ENCODE results near the gene LIN28B.

DNA sequence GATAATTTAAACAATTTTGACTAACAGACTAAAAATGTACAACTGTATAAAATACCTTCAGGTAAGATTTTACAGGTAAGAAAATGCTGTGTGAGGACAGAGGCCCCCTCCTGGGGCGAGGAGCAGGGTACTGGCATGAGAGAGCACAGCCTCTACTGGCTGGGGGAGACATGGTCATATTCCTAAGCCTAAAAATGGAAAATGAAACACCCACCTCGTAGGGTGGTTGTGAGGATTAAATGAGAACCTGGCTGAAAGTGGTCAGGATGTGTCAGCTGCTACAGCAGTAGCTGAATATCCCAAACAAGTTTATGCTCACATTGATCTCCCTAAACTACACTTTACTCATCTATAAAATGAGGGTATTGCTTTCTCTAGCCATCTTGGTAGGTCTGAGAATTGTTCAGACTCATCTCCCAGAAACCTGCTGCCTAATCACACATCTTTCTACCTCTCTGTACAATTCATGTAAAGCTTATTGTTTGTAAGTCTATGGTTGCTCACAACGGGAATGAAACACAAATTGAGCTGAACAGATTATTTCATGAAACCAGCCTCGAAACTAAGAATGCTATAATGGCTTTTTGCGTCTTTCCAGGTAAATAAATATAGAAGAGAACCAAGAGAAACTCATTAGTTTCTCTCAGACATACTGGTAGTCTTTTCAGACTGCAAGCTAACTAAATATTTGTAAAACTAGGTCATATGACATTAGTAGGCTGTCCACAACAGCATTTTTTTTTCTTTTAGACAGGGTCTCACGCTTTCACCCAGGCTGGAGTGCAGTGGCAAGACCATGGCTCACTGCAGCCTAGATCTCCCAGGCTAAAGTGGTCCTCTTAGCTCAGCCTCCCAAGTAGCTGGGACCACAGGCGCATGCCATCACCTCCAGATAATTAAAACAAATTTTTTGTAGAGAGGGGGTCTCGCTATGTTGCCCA is 153.3 kb downstream of the LIN28B start:
- TF ChIP-seq, protein P1, sequence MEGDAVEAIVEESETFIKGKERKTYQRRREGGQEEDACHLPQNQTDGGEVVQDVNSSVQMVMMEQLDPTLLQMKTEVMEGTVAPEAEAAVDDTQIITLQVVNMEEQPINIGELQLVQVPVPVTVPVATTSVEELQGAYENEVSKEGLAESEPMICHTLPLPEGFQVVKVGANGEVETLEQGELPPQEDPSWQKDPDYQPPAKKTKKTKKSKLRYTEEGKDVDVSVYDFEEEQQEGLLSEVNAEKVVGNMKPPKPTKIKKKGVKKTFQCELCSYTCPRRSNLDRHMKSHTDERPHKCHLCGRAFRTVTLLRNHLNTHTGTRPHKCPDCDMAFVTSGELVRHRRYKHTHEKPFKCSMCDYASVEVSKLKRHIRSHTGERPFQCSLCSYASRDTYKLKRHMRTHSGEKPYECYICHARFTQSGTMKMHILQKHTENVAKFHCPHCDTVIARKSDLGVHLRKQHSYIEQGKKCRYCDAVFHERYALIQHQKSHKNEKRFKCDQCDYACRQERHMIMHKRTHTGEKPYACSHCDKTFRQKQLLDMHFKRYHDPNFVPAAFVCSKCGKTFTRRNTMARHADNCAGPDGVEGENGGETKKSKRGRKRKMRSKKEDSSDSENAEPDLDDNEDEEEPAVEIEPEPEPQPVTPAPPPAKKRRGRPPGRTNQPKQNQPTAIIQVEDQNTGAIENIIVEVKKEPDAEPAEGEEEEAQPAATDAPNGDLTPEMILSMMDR (IDR thresholded peaks at IDR 0.05; ENCODE audit: low read depth, low read length, poor library complexity, severe bottlenecking), result no peak
- TF ChIP-seq EZH2phosphoT487 (IDR thresholded peaks at IDR 0.05; ENCODE audit: borderline replicate concordance, low read length), result no peak
